Panc1 (cell line): ENCODE results near the gene OR2T3.
"Not testable (repeated sequence)": the region's sequence is repeated elsewhere in the genome, so short reads cannot be mapped to it uniquely, and the experiment has no call there.

Experiments used
- CTCF ChIP-seq: fragments of 450-650 bp; IDR thresholded peaks from 2 replicates; pipeline ENCODE4 v1.5.1; 2017; ENCODE audit warnings: mild to moderate bottlenecking
- POLR2AphosphoS5 ChIP-seq: IDR thresholded peaks from 2 replicates; pipeline ENCODE4 v1.6.1; 2012; ENCODE audit warnings: mild to moderate bottlenecking, low read depth, low read length, moderate library complexity
- SIN3A ChIP-seq: IDR thresholded peaks from 2 replicates; pipeline ENCODE4 v1.6.1; 2012; ENCODE audit warnings: low read depth, mild to moderate bottlenecking, low read length, moderate library complexity, borderline replicate concordance; ENCODE audit not compliant: insufficient read depth

DNA sequence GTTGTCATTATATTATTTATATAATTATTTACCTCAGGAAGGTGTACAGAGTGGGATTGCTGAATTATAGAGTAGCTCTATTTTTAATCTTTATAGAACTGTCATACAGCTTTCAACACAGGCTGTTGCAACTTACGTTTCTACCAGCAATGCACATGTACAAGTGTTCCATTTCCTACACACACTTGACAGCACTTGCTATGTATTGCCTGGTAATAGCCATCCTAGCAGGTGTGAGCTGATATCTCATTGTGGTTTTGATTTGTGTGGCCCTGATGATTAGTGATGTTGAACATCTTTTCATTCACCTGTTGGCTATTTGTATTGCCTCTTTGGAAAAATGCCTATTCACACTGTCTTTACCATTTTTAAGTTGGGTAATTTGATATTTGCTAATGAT, 2.5 kb downstream of the OR2T3 start:
- not testable (repeated sequence) for TF ChIP-seq SIN3A, CTCF, POLR2AphosphoS5
